Ureter (tissue), 1 donor: Measurements from ENCODE around the gene LAT. TPM values are rescaled to one million over a fixed set of nuclear protein-coding genes. Genes with fewer than 3 reads are reported as not detected.

Source experiments
- DNase-seq: peaks from one replicate; pipeline ENCODE4 v3.0.0-alpha.2; 2020; ENCODE audit warnings: low spot score
- total RNA-seq: library from RNA; stranded (reverse); gene quantifications from one replicate; pipeline ENCODE4 v1.2.4, GENCODE V29; 2023
- donor health status: DM: yes; HTN: yes; CAD: no.

The LAT gene
- total RNA-seq, 1 donor from 2014 or later: 11.9 TPM

DNA sequence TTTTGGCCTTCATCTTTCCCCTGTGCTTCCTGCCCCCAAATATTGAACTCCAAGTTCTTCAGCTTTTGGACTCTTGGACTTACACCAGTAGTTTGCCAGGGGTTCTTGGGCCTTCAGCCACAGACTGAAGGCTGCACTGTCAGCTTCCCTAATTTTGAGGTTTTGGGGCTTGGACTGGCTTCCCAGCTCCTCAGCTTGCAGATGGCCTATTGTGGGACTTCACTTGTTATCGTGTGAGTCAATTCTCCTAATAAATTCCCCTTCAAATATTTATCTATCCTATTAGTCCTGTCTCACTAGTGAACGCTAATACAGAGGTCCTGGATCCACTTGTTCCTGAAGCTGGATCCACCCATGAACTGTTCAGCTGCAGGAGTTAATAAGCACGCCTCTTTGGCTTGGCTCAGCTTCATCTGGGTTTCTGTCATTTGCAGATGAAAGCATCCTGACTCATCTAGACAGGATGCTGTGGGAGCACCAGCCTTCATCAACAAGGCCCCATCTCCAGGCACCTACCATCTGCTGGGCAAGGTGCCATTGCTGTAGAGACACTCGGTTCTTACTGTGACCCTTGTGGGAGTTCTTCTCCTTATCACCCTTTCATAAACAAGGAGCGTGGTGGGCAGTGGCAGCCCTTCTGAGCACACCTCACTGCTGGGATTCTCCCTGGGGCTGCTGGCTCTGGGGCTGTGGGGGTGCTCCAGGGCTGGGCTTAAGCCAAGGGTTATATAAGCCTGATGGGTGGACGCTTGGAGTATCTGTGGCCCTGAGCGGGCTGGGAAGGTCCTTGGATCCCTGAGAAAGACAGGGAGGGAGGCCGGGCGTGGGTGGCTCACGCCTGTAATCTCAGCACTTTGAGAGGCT is 23.1 kb downstream of the LAT start:
- DNase-seq: no peak

DNA sequence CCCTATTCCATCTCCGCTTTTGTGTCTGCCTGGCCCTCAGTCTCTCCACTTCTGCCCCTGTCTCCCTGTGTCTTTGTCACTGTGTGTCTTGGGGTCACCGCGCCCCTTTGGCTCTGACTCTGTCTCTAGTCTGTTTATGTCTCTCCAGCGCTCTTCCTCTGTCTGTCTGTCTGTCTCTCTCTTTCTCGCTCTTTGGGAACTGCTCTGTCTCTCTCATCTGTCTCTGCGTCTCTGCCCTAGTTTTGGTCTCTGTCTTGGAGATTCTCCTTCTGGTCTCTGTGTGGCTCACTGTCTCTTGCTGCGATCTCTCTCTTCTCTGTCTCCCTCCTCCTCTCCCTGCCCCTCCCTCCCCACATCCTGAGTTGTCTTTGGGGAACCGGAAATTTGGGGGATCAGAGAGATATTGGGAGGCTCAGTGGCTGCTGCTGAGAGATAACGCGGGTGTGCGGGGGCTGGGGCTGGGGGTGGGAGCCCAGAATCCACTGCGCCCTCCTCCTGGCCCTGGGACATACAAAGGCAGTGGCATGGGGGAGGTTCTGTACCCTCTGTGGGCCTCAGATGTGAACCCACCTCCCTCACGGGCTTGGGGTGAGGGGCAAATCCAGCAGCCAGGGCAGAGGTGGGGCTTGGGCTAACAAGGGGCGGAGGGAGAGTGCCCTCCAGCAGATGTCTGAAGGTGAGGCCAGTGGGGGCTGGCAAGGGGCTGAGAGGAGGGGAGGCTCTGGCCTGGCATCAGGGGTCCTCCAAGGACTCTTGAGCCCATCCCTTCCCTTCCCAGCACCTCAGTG is 24.4 kb downstream of the LAT start:
- DNase-seq: no peak

DNA sequence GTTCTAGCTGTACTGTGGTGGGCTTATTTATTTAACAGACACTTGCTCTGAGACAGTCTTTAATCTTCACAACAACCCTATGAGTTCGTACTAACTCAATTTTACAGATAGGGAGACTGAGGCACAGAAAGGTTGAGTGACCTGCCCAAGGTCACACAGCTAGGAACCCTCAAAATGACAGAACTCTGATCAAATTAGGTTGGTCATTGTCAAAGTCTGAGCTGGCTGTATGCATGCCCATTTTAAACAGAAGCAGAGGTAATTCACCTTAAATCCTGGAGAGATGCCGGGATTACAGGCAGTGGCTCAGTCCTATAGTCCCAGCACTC is 24.9 kb downstream of the LAT start:
- DNase-seq: no peak

- no peak for DNase-seq
Observed at GRCh38 chr16:29011112-29011511, 26.3 kb downstream of the LAT start.

DNA sequence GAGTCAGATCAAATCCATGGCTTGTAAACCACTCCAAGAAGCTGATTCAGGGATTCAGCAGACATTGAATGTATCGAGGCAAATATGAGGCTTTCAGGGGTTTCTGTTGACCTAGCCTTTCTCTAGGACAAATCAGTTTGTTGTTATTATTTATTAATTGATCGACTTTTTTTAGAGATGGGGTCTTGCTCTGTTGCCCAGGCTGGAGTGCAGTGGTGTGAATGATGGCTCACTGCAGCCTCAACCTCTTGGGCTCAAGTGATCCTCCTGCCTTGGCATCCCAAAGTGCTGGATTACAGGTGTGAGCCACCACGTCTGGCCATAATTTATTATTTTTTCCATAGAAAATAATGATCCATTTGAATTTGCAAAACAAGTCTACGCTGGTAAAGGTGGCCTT is 27.0 kb downstream of the LAT start:
- no peak for DNase-seq

GRCh38 chr16:29012913-29013553 is 28.2 kb downstream of the LAT start:
- no peak for DNase-seq

DNA sequence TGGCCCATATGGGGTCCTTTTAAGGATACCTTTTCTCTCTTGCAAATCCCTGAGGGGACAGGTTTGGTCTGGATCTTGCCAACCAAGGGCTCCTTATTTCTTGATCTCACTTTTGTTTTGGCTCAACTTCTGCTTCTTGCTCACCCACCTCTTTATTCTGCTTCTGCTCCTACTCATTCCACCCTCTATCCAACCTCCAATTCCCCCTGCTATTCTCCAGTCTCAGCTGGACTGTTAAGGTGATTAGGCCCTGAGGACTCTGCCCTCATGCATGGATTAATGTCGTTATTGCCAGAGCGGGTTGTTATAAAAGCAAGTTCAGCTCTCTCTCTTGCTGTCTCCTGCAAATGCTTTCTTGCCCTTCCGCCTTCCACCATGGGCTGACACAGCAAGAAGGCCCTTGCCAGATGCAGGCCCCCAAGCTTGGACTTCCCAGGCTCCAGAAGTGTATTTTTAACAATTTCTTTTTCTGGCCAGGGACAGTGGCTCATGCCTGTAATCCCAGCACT is 29.8 kb downstream of the LAT start:
- DNase-seq: no peak

DNA sequence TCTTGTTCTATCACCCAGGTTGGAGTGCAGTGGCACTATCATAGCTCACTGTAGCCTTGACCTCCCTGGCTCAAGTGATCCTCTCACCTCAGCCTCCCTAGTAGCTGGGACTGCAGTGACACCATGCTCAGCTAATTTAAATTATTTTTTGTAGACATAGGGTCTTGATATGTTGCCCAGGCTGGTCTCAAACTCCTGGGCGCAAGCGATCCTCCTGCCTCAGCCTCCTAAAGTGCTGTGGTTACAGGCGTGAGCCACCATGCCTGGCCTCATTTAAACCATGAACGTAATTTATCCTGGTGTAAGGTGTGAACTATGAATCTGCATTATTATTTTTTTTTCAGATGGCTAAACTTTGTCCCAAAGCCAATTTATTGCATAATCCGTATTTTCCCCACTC is 37.3 kb downstream of the LAT start:
- no peak for DNase-seq

DNA sequence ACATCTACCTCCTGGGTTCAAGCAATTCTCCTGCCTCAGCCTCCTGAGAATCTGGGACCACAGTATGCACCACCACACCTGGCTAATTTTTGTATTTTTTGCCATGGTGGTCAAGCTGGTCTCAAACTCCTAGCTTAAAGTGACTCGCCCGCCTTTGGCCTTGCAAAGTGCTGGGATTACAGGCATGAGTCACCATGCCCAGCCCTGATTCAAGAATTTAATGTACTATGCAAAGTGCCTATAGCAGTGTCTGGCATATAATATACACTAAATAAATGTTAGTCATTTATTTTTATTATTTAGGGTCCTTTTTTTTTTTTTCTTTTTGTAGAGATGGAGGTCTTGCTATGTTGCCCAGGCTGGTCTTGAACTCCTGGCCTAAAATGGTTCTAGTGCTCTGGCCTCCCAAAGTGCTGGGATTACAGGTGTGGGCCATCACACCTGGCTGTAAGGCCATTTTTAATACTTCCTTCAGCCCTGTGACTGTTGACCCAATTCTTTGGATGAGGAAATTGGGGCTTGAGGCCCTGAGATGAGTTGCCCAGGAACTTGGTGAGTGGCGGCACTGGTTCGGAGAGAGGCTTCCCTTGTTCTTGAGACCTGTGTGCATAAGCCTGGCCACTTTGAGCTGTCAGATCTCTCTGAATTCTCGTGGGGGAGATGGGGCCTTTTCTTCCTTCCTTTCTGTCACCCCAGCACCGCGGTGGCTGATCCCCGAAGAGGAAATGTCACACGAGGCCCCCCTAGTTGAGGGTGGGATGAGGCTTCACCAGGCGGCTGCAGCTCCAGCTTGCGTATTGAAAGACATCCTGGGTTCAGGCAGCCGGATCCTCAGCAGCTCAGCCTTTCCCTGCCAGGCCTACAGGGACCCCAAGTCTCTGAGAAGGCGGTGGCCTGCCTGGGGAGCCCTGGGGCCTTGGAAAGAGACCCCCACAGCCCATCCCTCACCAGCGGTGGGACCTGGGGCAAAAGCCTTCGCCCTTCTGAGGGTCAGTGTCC is 38.7 kb downstream of the LAT start:
- no peak for DNase-seq

GRCh38 chr16:29024278-29024677 is 39.4 kb downstream of the LAT start:
- DNase-seq: no peak

DNA sequence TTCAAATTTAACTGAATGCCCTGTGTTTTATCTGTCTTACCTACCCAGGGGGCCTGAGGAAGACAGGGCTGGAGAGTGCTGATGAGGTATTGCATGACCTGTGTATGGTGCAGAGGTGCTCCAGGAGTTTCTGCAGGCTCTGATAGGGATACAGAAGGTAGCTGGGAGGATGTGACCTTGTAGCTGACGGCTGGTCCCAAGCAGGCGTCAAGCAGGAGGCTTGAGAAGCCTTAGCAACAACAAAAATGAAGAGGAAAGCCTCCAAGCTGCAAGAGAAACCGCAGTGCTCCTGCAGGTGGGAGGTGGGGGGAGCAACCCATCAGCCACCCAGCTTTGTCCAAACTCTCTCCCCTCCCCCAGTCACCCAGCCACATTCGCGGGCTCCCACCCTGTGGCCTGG is 40.4 kb downstream of the LAT start:
- DNase-seq: no peak

GRCh38 chr16:29025735-29026134 is 40.9 kb downstream of the LAT start:
- DNase-seq: no peak

DNA sequence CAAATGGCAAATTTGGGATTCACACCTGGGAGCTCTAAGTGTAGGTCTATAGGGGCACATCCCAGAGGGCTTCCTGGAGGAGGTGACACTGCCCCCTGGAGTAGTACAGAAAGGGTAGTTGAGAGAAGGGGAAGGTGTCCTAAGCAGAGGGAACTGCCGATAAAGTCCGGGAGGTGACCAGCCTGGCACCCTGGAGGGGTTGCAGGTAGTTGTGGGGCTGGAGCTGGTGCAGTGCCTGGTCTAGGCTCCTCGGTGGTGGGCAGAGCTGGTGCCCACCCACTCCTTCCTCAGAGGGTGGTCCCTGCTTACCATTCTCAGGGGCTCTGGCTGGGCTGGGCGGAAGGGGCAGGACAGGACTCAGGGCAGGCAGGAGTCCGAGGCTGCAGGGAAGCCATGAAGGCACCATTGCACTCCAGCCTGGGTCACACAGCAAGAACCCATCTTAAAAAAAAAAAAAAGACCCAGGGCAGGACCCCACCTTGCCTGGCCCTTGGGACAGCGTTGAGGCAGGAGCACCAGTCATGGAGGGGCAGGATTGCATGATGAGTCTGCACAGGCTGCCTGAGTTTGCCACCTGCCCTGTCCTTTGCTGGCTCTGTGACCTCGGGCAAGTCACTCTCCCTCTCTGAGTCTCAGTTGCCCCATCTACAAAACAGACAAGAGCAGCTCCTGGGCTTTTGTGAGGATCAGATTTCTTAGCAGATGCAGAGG is 43.8 kb downstream of the LAT start:
- DNase-seq: no peak

GRCh38 chr16:29029168-29029994 is 44.5 kb downstream of the LAT start:
- peak; percentile 37 for DNase-seq

- DNase-seq: peak; percentile 9
Observed at GRCh38 chr16:29030086-29030840, 45.4 kb downstream of the LAT start.
